Muscle layer of colon (tissue), 2 donors: ENCODE data around the gene OIT3.
"Not testable (repeated sequence)": the region's sequence is repeated elsewhere in the genome, so short reads cannot be mapped to it uniquely, and the experiment has no call there.

Experiments
- H3K27ac ChIP-seq: one replicate; pipeline ENCODE4 v1.7.0; 2013; ENCODE audit warnings: low read depth, mild to moderate bottlenecking, low read length, moderate library complexity
- H3K27me3 ChIP-seq, 2 donors: one replicate each; pipeline ENCODE4 v1.7.0; 2013; ENCODE audit warnings: low read length in 2 of 2, mild to moderate bottlenecking in 2 of 2; ENCODE audit not compliant: insufficient read depth in 2 of 2, control insufficient read depth in 1 of 2
- H3K36me3 ChIP-seq: one replicate; pipeline ENCODE4 v1.7.0; 2013; ENCODE audit warnings: mild to moderate bottlenecking, low read length; ENCODE audit not compliant: insufficient read depth
- H3K4me1 ChIP-seq: one replicate; pipeline ENCODE4 v1.7.0; 2013; ENCODE audit warnings: mild to moderate bottlenecking, low read length; ENCODE audit not compliant: insufficient read depth
- H3K4me3 ChIP-seq, 2 donors: one replicate each; pipeline ENCODE4 v1.7.0; 2013; ENCODE audit warnings: low read length in 2 of 2, low read depth in 1 of 2, mild to moderate bottlenecking in 1 of 2, moderate library complexity in 1 of 2
- H3K9ac ChIP-seq: one replicate; pipeline ENCODE4 v1.7.0; 2013; ENCODE audit warnings: low read length
- H3K9me3 ChIP-seq: one replicate; pipeline ENCODE4 v1.7.0; 2013; ENCODE audit warnings: mild to moderate bottlenecking, low read length
- donor health status: abdominal sarcoma.
- donor health status: Adenocarcinoma of cecum.

The OIT3 gene

GRCh38 chr10:72881291-72881690 is 12.2 kb upstream of the OIT3 start:
- Histone ChIP-seq H3K36me3 (no peaks in the 10 kb centered on the region), H3K4me1 (no peaks in the 10 kb centered on the region), H3K27me3 (no peaks in the 10 kb centered on the region), H3K9me3 (no peaks in the 10 kb centered on the region), H3K27ac (no peak overlapping the region), H3K4me3 (no peak overlapping the region), H3K9ac (no peak overlapping the region)

DNA sequence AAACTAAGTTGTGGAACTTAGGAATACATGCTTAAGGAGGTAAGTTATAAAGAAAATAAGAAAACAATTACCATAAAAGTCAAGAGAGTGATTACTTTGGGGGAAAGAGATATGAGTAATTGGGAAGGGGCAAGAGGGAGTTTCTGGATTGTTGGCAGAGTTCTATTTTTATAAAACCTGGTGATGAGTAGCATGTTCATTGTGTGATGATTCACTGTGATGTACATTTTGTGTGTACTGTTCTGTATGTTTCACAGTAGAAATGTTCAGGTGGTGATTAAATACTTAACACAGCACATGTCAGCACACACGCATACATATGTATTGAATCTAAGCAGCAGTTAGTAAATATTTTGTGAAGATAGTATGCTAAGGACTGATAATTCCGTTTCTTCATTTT is 9.7 kb upstream of the OIT3 start:
- H3K4me3 ChIP-seq: no peak overlapping the region
- no peaks in the 10 kb centered on the region for H3K9me3 ChIP-seq
- H3K27ac ChIP-seq: no peak overlapping the region
- no peak overlapping the region for H3K9ac ChIP-seq
- H3K36me3 ChIP-seq: no peaks in the 10 kb centered on the region
- H3K4me1 ChIP-seq: no peaks in the 10 kb centered on the region
- no peaks in the 10 kb centered on the region for H3K27me3 ChIP-seq

DNA sequence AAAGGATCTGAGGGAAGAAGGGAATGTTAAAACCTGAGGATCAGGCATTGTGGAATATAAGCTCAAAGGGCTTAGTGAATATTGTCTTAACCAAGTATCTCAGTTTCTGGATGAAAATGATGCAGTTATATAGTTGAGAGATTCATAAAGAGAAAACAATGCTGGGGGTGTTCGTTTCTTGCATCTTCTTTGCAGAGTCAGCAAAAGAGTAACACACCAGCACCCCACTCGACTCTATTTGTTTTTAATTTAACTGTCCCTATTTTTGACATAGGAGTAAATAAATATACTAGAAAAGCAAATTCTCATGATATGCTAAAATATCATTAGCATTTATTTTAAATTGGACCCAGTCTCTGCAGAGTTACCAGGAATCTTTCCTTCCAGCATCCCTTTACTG is 7.6 kb upstream of the OIT3 start:
- no peaks in the 10 kb centered on the region for H3K36me3 ChIP-seq
- no peaks in the 10 kb centered on the region for H3K27me3 ChIP-seq
- H3K9ac ChIP-seq: no peak overlapping the region
- no peaks in the 10 kb centered on the region for H3K4me1 ChIP-seq
- H3K4me3 ChIP-seq: no peak overlapping the region
- H3K9me3 ChIP-seq: no peaks in the 10 kb centered on the region
- H3K27ac ChIP-seq: no peak overlapping the region

DNA sequence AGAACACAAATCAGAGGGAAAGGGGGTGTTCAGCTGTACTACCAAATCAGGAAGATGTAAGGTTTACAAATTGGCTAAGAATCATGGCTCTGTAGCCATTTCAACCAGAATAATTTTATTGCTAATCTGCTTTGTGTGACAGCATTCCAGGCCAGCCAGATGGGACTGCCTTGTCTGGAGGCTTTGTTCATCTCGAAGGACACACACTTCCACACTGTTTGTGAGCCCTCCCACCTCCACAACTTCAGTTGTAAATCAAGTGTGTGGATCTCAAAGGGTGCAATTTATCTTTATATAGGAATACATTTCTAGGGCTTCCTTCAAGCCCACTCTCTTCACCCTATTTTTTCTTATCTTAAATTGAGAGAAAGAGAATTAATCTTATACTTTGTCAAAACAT is 6.9 kb upstream of the OIT3 start:
- no peak overlapping the region for H3K9ac ChIP-seq
- no peaks in the 10 kb centered on the region for H3K27me3 ChIP-seq
- H3K36me3 ChIP-seq: no peaks in the 10 kb centered on the region
- no peaks in the 10 kb centered on the region for H3K4me1 ChIP-seq
- no peak overlapping the region for H3K27ac ChIP-seq
- H3K9me3 ChIP-seq: no peaks in the 10 kb centered on the region
- no peak overlapping the region for H3K4me3 ChIP-seq

GRCh38 chr10:72887043-72887442 is 6.5 kb upstream of the OIT3 start:
- Histone ChIP-seq H3K4me3 (no peak overlapping the region), H3K4me1 (no peaks in the 10 kb centered on the region), H3K36me3 (no peaks in the 10 kb centered on the region), H3K27me3 (no peaks in the 10 kb centered on the region), H3K9ac (no peak overlapping the region), H3K27ac (no peak overlapping the region), H3K9me3 (no peaks in the 10 kb centered on the region)

DNA sequence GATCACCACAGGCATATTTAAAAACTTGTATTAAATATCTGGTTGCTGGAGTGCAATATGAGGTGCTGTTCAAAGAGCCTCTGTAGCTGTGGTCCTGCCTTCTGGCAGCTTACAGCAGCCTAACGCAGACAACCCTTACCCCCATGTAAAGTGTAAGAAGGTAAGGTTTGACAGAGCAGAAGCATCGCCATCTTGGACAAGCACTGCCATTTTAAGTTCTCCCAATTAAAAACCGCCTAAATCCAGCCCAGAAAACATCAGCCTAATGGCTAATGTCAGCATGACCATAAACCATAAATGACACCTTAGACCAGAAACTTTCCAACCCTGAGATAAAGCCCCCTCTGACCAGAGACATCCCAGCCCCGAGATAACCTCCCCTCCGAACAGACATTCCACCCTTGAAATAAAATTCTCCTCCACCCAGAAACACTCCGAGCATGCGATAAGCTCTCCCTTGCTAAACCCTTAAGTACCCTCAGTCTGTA is 5.3 kb upstream of the OIT3 start:
- Histone ChIP-seq H3K4me3 (no peak overlapping the region), H3K4me1 (no peaks in the 10 kb centered on the region), H3K9me3 (no peaks in the 10 kb centered on the region), H3K36me3 (no peaks in the 10 kb centered on the region), H3K9ac (no peak overlapping the region), H3K27ac (no peak overlapping the region), H3K27me3 (no peaks in the 10 kb centered on the region)

DNA sequence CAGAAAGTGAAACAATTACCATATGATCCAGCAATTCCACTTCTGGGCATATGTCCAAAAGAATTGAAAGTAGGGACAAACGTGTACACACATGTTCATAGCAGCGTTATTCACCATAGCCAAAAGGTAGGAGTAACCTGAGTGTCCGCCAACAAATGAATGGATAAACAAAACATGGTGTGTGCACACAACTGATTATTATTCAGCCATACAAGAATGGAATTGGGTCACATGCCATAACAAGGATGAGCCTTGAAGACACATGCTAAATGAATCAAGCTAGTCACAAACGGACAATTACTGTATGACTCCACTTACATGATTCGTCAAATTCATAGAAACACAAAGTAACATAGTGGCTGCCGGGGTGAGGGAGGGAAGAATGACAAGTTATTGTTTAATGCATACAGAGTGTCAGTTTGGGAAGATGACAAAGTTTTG is 4.1 kb upstream of the OIT3 start:
- Histone ChIP-seq H3K27ac (no peak overlapping the region), H3K9me3 (no peaks in the 10 kb centered on the region), H3K9ac (no peak overlapping the region), H3K4me1 (no peaks in the 10 kb centered on the region), H3K36me3 (no peaks in the 10 kb centered on the region), H3K27me3 (no peaks in the 10 kb centered on the region), H3K4me3 (no peak overlapping the region)

DNA sequence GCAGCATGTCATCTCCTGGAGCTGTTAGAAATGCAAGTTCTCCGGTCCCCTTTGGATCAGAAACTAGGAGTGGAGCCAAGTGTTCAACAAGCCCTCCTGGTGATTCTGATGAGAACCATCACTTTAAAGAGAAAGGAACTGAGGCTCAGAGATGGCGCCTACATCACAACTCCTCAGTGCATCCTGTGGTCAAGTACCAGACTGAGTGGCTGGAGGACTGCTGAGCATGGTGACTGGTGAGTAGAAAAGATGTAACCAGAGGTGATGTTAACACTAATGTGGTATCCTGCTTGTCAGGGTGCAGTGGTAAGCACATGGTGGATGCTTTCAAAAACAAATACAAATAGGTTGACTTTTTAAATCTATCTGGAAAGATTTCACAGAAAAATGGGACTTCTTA is 3.5 kb upstream of the OIT3 start:
- Histone ChIP-seq H3K9ac (no peak overlapping the region), H3K9me3 (no peaks in the 10 kb centered on the region), H3K4me1 (no peaks in the 10 kb centered on the region), H3K36me3 (no peaks in the 10 kb centered on the region), H3K27me3 (no peaks in the 10 kb centered on the region), H3K4me3 (no peak overlapping the region), H3K27ac (no peak overlapping the region)

DNA sequence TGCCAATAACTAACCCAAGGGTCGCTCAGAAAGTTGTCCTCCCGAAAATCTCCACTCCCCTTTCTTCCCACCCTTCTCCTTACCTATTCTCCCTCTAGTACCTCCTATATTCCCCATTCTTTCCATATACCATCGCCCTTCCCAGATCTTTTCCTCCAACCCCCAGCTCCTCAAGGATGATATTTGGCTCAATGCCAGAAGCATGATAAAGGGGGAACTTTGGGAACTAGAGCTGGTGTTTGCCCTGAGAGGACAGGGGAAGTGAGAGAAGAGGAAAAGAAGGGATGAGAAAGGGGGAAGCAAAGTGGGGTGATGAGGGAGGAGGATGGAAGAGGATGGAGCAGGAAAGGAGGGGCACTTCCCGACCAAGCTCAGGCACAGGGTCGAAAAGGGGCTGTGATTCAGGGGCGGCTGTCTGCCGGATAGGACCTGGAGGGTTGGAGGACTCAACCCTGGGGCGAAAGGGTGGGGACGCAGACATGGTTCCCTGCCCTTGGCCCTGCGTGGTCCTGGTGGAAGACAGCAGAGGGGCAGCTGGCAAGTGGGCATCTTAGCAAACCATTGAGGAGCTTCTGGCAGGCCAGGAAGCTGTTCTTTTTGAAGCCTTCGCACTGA is 1.8 kb downstream of the OIT3 start:
- H3K27ac ChIP-seq: no peak overlapping the region
- H3K36me3 ChIP-seq: no peaks in the 10 kb centered on the region
- no peaks in the 10 kb centered on the region for H3K4me1 ChIP-seq
- no peaks in the 10 kb centered on the region for H3K27me3 ChIP-seq
- no peaks in the 10 kb centered on the region for H3K9me3 ChIP-seq
- H3K9ac ChIP-seq: no peak overlapping the region
- H3K4me3 ChIP-seq: no peak overlapping the region

DNA sequence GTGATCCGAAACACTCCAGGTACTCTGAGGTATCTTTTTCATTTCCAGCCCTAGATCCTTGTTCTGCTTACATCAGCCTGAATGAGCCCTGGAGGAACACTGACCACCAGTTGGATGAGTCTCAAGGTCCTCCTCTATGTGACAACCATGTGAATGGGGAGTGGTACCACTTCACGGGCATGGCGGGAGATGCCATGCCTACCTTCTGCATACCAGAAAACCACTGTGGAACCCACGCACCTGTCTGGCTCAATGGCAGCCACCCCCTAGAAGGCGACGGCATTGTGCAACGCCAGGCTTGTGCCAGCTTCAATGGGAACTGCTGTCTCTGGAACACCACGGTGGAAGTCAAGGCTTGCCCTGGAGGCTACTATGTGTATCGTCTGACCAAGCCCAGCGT is 5.1 kb downstream of the OIT3 start:
- Histone ChIP-seq H3K9ac (no peak overlapping the region), H3K27me3 (no peaks in the 10 kb centered on the region), H3K4me3 (no peak overlapping the region), H3K4me1 (no peaks in the 10 kb centered on the region), H3K9me3 (no peaks in the 10 kb centered on the region), H3K27ac (no peak overlapping the region), H3K36me3 (no peaks in the 10 kb centered on the region)

GRCh38 chr10:72899545-72899944 is 6.0 kb downstream of the OIT3 start:
- no peaks in the 10 kb centered on the region for H3K9me3 ChIP-seq
- H3K4me1 ChIP-seq: no peaks in the 10 kb centered on the region
- no peaks in the 10 kb centered on the region for H3K36me3 ChIP-seq
- H3K9ac ChIP-seq: no peak overlapping the region
- no peaks in the 10 kb centered on the region for H3K27me3 ChIP-seq
- no peak overlapping the region for H3K27ac ChIP-seq
- H3K4me3 ChIP-seq: no peak overlapping the region

DNA sequence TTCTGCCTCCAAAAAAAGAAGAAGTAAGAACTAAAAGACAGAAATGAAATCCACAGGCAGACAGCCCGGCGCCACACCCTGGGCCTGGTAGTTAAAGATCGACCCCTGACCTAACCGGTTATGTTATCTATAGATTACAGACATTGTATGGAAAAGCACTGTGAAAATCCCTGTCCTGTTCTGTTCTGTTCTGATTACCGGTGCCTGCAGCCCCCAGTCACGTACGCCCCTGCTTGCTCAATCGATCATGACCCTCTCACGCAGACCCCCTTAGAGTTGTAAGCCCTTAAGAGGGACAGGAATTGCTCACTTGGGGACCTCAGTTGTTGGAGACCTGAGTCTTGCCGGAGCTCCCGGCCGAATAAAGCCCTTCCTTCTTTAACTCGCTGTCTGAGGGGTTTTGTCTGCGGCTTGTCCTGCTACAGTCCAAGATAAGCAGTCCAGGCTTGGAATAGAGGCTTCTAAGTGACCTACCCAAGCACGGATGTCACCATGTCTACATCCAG is 10.5 kb downstream of the OIT3 start:
- not testable (repeated sequence) for H3K27me3 ChIP-seq, H3K36me3 ChIP-seq, H3K9me3 ChIP-seq, H3K27ac ChIP-seq, H3K4me1 ChIP-seq, H3K4me3 ChIP-seq, H3K9ac ChIP-seq
